GM12878 (cell line): ENCODE measurements around the gene LIMCH1. TPM values are rescaled to one million over a fixed set of nuclear protein-coding genes. Genes with fewer than 3 reads are reported as not detected.

Experiments used
- ATAC-seq: fragments of 200-7000 bp; cut with Tn5 transposase; 3 replicates; pipeline ENCODE4 v1.9.1; 2020; ENCODE audit warnings: mild to moderate bottlenecking, moderate library complexity
- BruUV-seq: library from RNA; stranded (reverse); fragments of 400-500 nt; replicated peaks from 2 replicates; lab custom pipeline; 2021; lab: Mats Ljungman, UMichigan
- CTCF ChIA-PET: fragments of 300-600 bp; sonication (Branson Sonifier 250); formaldehyde crosslinking; extraction: SDS; loops from one replicate; lab custom pipeline; 2021; ENCODE audit warnings: inconsistent platforms; lab: Yijun Ruan, JAX
- POLR2A ChIA-PET: fragments of 350-600 bp; formaldehyde crosslinking; extraction: SDS; loops from one replicate; lab custom pipeline; 2021; ENCODE audit warnings: inconsistent platforms; lab: Charles Lee
- RAD21 ChIA-PET: fragments of 300-600 bp; sonication (Branson Sonifier 250); formaldehyde crosslinking; loops from one replicate; lab custom pipeline; 2023; ENCODE audit warnings: antibody characterized with exemption; ENCODE audit not compliant: unreplicated experiment; lab: Charles Lee
- SMC1A ChIA-PET: fragments of 300-600 bp; sonication (Branson Sonifier 250); formaldehyde crosslinking; loops from one replicate; lab custom pipeline; 2023; ENCODE audit not compliant: unreplicated experiment, uncharacterized antibody; lab: Charles Lee
- DNase-seq: peaks from one replicate; pipeline ENCODE4 v3.0.0-alpha.2; 2011; ENCODE audit warnings: low read depth, low spot score
- FAIRE-seq: peaks from 3 replicates; lab custom pipeline; 2011; peaks lifted over from hg19 to GRCh38; lab: Jason Lieb, UNC
- H2AFZ ChIP-seq: 2 replicates; pipeline ENCODE4 v1.6.0; 2011; ENCODE audit warnings: low read depth, low read length, control low read depth; ENCODE audit not compliant: control insufficient read depth
- H3K27ac ChIP-seq: 2 replicates; pipeline ENCODE4 v1.5.1; 2011; ENCODE audit warnings: control low read depth; ENCODE audit not compliant: control insufficient read depth, insufficient read depth
- H3K27me3 ChIP-seq, 2 experiments: replicated peaks in 1 of 2; 2 replicates each; pipeline versions ENCODE4 v1.6.0 to v1.6.1; 2011; ENCODE audit warnings: low read length in 1 of 2; ENCODE audit not compliant: control insufficient read depth in 2 of 2, insufficient read depth in 2 of 2
- H3K36me3 ChIP-seq, 2 experiments: 2 replicates each; pipeline ENCODE4 v1.5.1; 2011; ENCODE audit warnings: low read length in 1 of 2; ENCODE audit not compliant: control insufficient read depth in 2 of 2, insufficient read depth in 2 of 2
- H3K4me1 ChIP-seq: 2 replicates; pipeline ENCODE4 v1.6.1; 2011; ENCODE audit warnings: mild to moderate bottlenecking, low read length, moderate library complexity, mixed read lengths; ENCODE audit not compliant: control insufficient read depth, insufficient read depth
- H3K4me2 ChIP-seq: 2 replicates; pipeline ENCODE4 v1.6.0; 2011; ENCODE audit warnings: control low read depth; ENCODE audit not compliant: control insufficient read depth, insufficient read depth
- H3K4me3 ChIP-seq: fragments of 200-600 bp; sonication (generic); 2 replicates; pipeline ENCODE4 v1.5.1; 2016
- H3K79me2 ChIP-seq: 2 replicates; pipeline ENCODE4 v1.6.0; 2011; ENCODE audit warnings: low read length; ENCODE audit not compliant: control insufficient read depth, insufficient read depth
- H3K9ac ChIP-seq: 2 replicates; pipeline ENCODE4 v1.8.0; 2011; ENCODE audit warnings: low read length, control low read depth, mixed read lengths; ENCODE audit not compliant: control insufficient read depth, insufficient read depth
- H3K9me3 ChIP-seq: replicated peaks from 3 replicates; pipeline ENCODE4 v1.5.1; 2011; ENCODE audit warnings: mild to moderate bottlenecking, low read length; ENCODE audit not compliant: control insufficient read depth, insufficient read depth
- H4K20me1 ChIP-seq: 2 replicates; pipeline ENCODE4 v1.6.0; 2011; ENCODE audit not compliant: control insufficient read depth, insufficient read depth
- ATF7 ChIP-seq: fragments of 450-650 bp; IDR thresholded peaks from 2 replicates; pipeline ENCODE4 v1.6.1; 2016; ENCODE audit warnings: low read depth, mild to moderate bottlenecking
- BCLAF1 ChIP-seq: fragments of 450-650 bp; IDR thresholded peaks from 2 replicates; pipeline ENCODE4 v1.6.1; 2017; ENCODE audit warnings: antibody characterized with exemption, mild to moderate bottlenecking, moderate library complexity
- CBX3 ChIP-seq: fragments of 200-600 bp; sonication (generic); IDR thresholded peaks from 2 replicates; pipeline ENCODE4 v1.6.1; 2016; ENCODE audit warnings: low read depth, borderline replicate concordance
- CBX5 ChIP-seq: sonication (generic); IDR thresholded peaks from 2 replicates; pipeline ENCODE4 v1.6.1; 2016; ENCODE audit warnings: low read depth, moderate library complexity, mild to moderate bottlenecking, inconsistent platforms
- CEBPB ChIP-seq, 2 experiments: fragments of 150-350 bp in 1 of 2; IDR thresholded peaks; 2 replicates each; pipeline ENCODE4 v1.6.1; 2012 to 2014; ENCODE audit warnings: low read depth in 2 of 2, low read length in 2 of 2, borderline replicate concordance in 1 of 2, inconsistent platforms in 1 of 2
- CHD2 ChIP-seq: IDR thresholded peaks from 2 replicates; pipeline ENCODE4 v1.6.1; 2011; ENCODE audit warnings: low read depth, low read length, improper control_type of control experiment, borderline replicate concordance
- CREM ChIP-seq: IDR thresholded peaks from 2 replicates; pipeline ENCODE4 v1.6.1; 2014; ENCODE audit warnings: antibody characterized with exemption, low read depth
- NFXL1 ChIP-seq: fragments of 450-650 bp; IDR thresholded peaks from 2 replicates; pipeline ENCODE4 v1.6.1; 2017; ENCODE audit warnings: antibody characterized with exemption, mild to moderate bottlenecking, borderline replicate concordance
- RELA ChIP-seq: fragments of 450-650 bp; IDR thresholded peaks from 2 replicates; pipeline ENCODE4 v1.8.0; 2014; ENCODE audit warnings: borderline replicate concordance; ENCODE audit not compliant: partially characterized antibody
- SMAD1 ChIP-seq: fragments of 450-650 bp; IDR thresholded peaks from 2 replicates; pipeline ENCODE4 v1.6.1; 2018; ENCODE audit warnings: mild to moderate bottlenecking, low read depth; ENCODE audit not compliant: partially characterized antibody
- STAT3 ChIP-seq: IDR thresholded peaks from 2 replicates; pipeline ENCODE4 v1.6.1; 2011; ENCODE audit warnings: low read depth, low read length, improper control_type of control experiment
- SUPT20H ChIP-seq: IDR thresholded peaks from 2 replicates; pipeline ENCODE4 v1.6.1; 2011; ENCODE audit warnings: low read depth, mild to moderate bottlenecking, low read length, moderate library complexity, borderline replicate concordance; ENCODE audit not compliant: control insufficient read depth
- YBX1 ChIP-seq: fragments of 450-650 bp; IDR thresholded peaks from 2 replicates; pipeline ENCODE4 v1.6.1; 2016; ENCODE audit warnings: antibody characterized with exemption
- ZBTB11 ChIP-seq: fragments of 450-650 bp; formaldehyde crosslinking; IDR thresholded peaks from 2 replicates; pipeline ENCODE4 v1.5.0; 2022; ENCODE audit warnings: mild to moderate bottlenecking, missing genetic modification characterization
- ZNF274 ChIP-seq: IDR thresholded peaks from one replicate; pipeline ENCODE4 v1.8.0; 2011; ENCODE audit not compliant: insufficient read length, insufficient read depth
- WGBS: methylation state at CpG from one replicate; pipeline ENCODE4 v1.1.6; 2016; ENCODE audit warnings: low lambda C conversion rate; ENCODE audit not compliant: insufficient replicate concordance, insufficient coverage; ENCODE audit errors: missing lambda C conversion rate; 5-methylcytosine and 5-hydroxymethylcytosine counted together
- in situ Hi-C: fragments of 300-500 bp; cut with MboI; formaldehyde crosslinking; loops from 9 replicates; pipeline ENCODE4 v1.14.3; 2018; ENCODE audit warnings: mixed read lengths
- intact Hi-C: fragments of 100-400 bp; cut with micrococcal nuclease; formaldehyde crosslinking; loops from one replicate; pipeline ENCODE4 v1.14.2; 2022; ENCODE audit not compliant: unreplicated experiment
- polyA plus RNA-seq, 11 experiments: library from polyadenylated mRNA; depleted of rRNA in 4 of 11; unstranded in 6 of 11; stranded (reverse) in 5 of 11; fragments of >200 nt; fragmentation: Nextera tagmentation in 4 of 11; fragmentation: Illumina TruSeq in 1 of 11; extraction: Ambion mirVana in 4 of 11; extraction: Trizol in 1 of 11; gene quantifications; 1 replicate in 1 of 11; 2 replicates in 10 of 11; pipeline versions ENCODE4 v1.2.1 to v1.2.3, GENCODE V29; 2011 to 2016; ENCODE audit warnings: inconsistent platforms in 2 of 11, missing spikeins in 2 of 11, low read depth in 1 of 11
- total RNA-seq, 4 experiments: library from RNA; depleted of rRNA in 3 of 4; stranded (reverse); fragments of >200 nt in 3 of 4; fragmentation: Illumina TruSeq in 1 of 4; extraction: Trizol in 1 of 4; gene quantifications; 2 replicates each; pipeline versions ENCODE4 v1.2.1 to v1.2.3, GENCODE V29; 2013 to 2021
- TF ChIP-seq, protein P1 (sequence below): fragments of 150-350 bp; IDR thresholded peaks from 2 replicates; pipeline ENCODE4 v1.6.1; 2016; ENCODE audit warnings: low read depth, low read length

LIMCH1 gene
- total and polyA plus RNA-seq, 10 of the 15 experiments (the other 5 are each of a cell fraction or from before 2014, with no cell fraction given) = 0.07 to 0.15 TPM; not detected in 8

GRCh38 chr4:41535911-41536371 is 2.0 kb upstream of the LIMCH1 start:
- ChIA-PET CTCF (no interaction called here), RAD21 (no interaction called here), POLR2A (interaction anchor here (0.6 kb wide), 1 partner anchor 39 kb away, joined by 3 read pairs; no protein-coding TSS in a partner anchor), SMC1A (interaction anchor here (0.6 kb wide), 1 partner anchor 586 kb away, joined by 3 read pairs; no protein-coding TSS in a partner anchor)
- ATAC-seq (no peak), FAIRE-seq (no peak), DNase-seq (no peak)
- Histone ChIP-seq H3K4me3 (no peak overlapping the region), H3K79me2 (no peaks in the 10 kb centered on the region), H2AFZ (no peak overlapping the region), H3K36me3 (no peaks in the 10 kb centered on the region), H3K27ac (no peak overlapping the region), H3K27me3 (no peaks in the 10 kb centered on the region; a peak in 1 of 4 replicates), H3K9me3 (no peaks in the 10 kb centered on the region), H3K9ac (no peak overlapping the region), H4K20me1 (no peaks in the 10 kb centered on the region), H3K4me2 (no peak overlapping the region), H3K4me1 (no peaks in the 10 kb centered on the region)
- WGBS = under 1% methylated on average over 6 of the region's 6 CpGs
- BruUV-seq = no TSS peak
- in situ Hi-C loops = no loop called here
- intact Hi-C loops = no loop called here
- TF ChIP-seq CBX5 = no peak
- no peak for TF ChIP-seq ZNF274
- TF ChIP-seq ATF7 = no peak
- no peak for TF ChIP-seq CBX3
- TF ChIP-seq YBX1 = no peak
- TF ChIP-seq RELA = no peak
- no peak for TF ChIP-seq CEBPB (IDR thresholded peaks at IDR 0.05; ENCODE audit: borderline replicate concordance in 1 of 2, low read depth in 2 of 2, low read length in 2 of 2)
- no peak for TF ChIP-seq NFXL1
- no peak for TF ChIP-seq STAT3
- TF ChIP-seq ZBTB11 (CRISPR knock-in tag) = no peak
- no peak for TF ChIP-seq BCLAF1
- no peak for TF ChIP-seq SMAD1
- no peak for TF ChIP-seq CHD2
- TF ChIP-seq CREM = no peak
- TF ChIP-seq, protein P1, sequence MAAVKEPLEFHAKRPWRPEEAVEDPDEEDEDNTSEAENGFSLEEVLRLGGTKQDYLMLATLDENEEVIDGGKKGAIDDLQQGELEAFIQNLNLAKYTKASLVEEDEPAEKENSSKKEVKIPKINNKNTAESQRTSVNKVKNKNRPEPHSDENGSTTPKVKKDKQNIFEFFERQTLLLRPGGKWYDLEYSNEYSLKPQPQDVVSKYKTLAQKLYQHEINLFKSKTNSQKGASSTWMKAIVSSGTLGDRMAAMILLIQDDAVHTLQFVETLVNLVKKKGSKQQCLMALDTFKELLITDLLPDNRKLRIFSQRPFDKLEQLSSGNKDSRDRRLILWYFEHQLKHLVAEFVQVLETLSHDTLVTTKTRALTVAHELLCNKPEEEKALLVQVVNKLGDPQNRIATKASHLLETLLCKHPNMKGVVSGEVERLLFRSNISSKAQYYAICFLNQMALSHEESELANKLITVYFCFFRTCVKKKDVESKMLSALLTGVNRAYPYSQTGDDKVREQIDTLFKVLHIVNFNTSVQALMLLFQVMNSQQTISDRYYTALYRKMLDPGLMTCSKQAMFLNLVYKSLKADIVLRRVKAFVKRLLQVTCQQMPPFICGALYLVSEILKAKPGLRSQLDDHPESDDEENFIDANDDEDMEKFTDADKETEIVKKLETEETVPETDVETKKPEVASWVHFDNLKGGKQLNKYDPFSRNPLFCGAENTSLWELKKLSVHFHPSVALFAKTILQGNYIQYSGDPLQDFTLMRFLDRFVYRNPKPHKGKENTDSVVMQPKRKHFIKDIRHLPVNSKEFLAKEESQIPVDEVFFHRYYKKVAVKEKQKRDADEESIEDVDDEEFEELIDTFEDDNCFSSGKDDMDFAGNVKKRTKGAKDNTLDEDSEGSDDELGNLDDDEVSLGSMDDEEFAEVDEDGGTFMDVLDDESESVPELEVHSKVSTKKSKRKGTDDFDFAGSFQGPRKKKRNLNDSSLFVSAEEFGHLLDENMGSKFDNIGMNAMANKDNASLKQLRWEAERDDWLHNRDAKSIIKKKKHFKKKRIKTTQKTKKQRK = no peak
- no peak for TF ChIP-seq SUPT20H
